ENCODE data around the gene ATP8A2.

DNA sequence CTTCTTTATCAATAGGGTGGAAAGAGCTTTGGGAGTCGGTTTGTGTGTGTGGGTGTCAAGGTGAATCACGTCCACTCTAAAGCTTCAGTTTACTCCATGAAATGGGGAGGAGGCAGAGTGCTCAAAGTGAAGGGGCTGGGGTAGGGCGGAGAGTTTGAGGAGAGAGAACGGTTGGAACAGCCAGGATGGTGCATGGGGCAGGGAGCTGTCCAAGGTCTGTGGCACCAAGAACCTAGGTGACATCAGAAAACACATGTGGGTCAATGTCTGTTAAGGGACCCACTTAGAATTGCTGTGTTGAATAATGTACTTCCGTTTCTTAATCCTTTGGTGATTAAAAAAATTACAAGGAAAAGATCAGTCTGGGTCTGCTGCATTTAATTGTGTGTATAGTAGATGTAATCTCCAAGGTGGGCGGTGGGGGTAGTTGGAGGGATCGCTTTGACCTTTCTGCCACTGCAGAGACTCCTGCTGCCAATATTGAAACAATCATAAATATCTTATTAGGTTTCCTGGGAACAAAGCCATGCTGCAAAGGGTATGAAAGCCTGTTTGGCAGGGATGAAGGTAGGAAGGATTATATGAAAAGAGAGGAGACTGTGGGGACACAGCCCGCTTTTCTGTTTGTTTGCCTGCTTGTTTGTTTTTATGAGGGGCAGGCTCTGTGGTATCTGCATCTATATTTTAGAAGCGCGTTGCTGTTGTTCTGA is 122.3 kb downstream of the ATP8A2 start:
- TF ChIP-seq, protein P1, sequence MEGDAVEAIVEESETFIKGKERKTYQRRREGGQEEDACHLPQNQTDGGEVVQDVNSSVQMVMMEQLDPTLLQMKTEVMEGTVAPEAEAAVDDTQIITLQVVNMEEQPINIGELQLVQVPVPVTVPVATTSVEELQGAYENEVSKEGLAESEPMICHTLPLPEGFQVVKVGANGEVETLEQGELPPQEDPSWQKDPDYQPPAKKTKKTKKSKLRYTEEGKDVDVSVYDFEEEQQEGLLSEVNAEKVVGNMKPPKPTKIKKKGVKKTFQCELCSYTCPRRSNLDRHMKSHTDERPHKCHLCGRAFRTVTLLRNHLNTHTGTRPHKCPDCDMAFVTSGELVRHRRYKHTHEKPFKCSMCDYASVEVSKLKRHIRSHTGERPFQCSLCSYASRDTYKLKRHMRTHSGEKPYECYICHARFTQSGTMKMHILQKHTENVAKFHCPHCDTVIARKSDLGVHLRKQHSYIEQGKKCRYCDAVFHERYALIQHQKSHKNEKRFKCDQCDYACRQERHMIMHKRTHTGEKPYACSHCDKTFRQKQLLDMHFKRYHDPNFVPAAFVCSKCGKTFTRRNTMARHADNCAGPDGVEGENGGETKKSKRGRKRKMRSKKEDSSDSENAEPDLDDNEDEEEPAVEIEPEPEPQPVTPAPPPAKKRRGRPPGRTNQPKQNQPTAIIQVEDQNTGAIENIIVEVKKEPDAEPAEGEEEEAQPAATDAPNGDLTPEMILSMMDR (conservative IDR thresholded peaks at IDR 0.05), result no peak
- TF ChIP-seq EZH2 (IDR thresholded peaks at IDR 0.05; ENCODE audit: low read depth), result no peak
